Activated naive CD4-positive, alpha-beta T cell treated with Interleukin-2 at 50 U/mL for 16 hours (primary cell): ENCODE results near the gene PBRM1.

Experiments used
- DNase-seq: peaks from one replicate; pipeline ENCODE4 v3.0.0-alpha.2; 2020

PBRM1 gene

GRCh38 chr3:52524752-52525679 is 160.7 kb downstream of the PBRM1 start:
- no peak for DNase-seq

- DNase-seq: no peak
These were observed 161.4 kb downstream of the PBRM1 start for GRCh38 chr3:52524258-52524751.

GRCh38 chr3:52523386-52524257 is 162.1 kb downstream of the PBRM1 start:
- no peak for DNase-seq

GRCh38 chr3:52522651-52523251 is 163.0 kb downstream of the PBRM1 start:
- DNase-seq: no peak

- DNase-seq: no peak
These were observed 163.6 kb downstream of the PBRM1 start for GRCh38 chr3:52521881-52522650.

- DNase-seq: no peak
These were observed 164.3 kb downstream of the PBRM1 start for GRCh38 chr3:52521488-52521824.

- no peak for DNase-seq
These were observed 164.8 kb downstream of the PBRM1 start for GRCh38 chr3:52520716-52521487.

GRCh38 chr3:52520141-52520667 is 165.5 kb downstream of the PBRM1 start:
- no peak for DNase-seq

GRCh38 chr3:52519445-52520140 is 166.1 kb downstream of the PBRM1 start:
- no peak for DNase-seq

- no peak for DNase-seq
These were observed 166.8 kb downstream of the PBRM1 start for GRCh38 chr3:52518723-52519444.

GRCh38 chr3:52517796-52518722 is 167.7 kb downstream of the PBRM1 start:
- no peak for DNase-seq

- no peak for DNase-seq
These were observed 169.1 kb downstream of the PBRM1 start for GRCh38 chr3:52516509-52517195.

GRCh38 chr3:52515192-52515591 is 170.5 kb downstream of the PBRM1 start:
- no peak for DNase-seq

GRCh38 chr3:52514576-52514975 is 171.1 kb downstream of the PBRM1 start:
- no peak for DNase-seq

GRCh38 chr3:52513281-52513680 is 172.4 kb downstream of the PBRM1 start:
- no peak for DNase-seq

GRCh38 chr3:52512727-52513126 is 173.0 kb downstream of the PBRM1 start:
- DNase-seq: no peak

- no peak for DNase-seq
These were observed 173.6 kb downstream of the PBRM1 start for GRCh38 chr3:52512105-52512504.

GRCh38 chr3:52511509-52511908 is 174.2 kb downstream of the PBRM1 start:
- no peak for DNase-seq
